Fibroblast of lung (primary cell): ENCODE measurements around the gene JAK1.

ENCODE experiments used
- EZH2 ChIP-seq: IDR thresholded peaks from 2 replicates; pipeline ENCODE4 v1.5.1; 2012; ENCODE audit warnings: low read length, control low read depth, mild to moderate bottlenecking; ENCODE audit errors: missing control alignments
- TF ChIP-seq, protein P1 (sequence below), 2 donors: IDR thresholded peaks in 1 of 2; conservative IDR thresholded peaks in 1 of 2; 1 replicate in 1 of 2; 2 replicates in 1 of 2; pipeline ENCODE4 v1.5.1; 2011 to 2012; ENCODE audit warnings: low read length in 2 of 2, control low read depth in 1 of 2, inconsistent platforms in 1 of 2, low read depth in 1 of 2, mild to moderate bottlenecking in 1 of 2

- TF ChIP-seq, protein P1, sequence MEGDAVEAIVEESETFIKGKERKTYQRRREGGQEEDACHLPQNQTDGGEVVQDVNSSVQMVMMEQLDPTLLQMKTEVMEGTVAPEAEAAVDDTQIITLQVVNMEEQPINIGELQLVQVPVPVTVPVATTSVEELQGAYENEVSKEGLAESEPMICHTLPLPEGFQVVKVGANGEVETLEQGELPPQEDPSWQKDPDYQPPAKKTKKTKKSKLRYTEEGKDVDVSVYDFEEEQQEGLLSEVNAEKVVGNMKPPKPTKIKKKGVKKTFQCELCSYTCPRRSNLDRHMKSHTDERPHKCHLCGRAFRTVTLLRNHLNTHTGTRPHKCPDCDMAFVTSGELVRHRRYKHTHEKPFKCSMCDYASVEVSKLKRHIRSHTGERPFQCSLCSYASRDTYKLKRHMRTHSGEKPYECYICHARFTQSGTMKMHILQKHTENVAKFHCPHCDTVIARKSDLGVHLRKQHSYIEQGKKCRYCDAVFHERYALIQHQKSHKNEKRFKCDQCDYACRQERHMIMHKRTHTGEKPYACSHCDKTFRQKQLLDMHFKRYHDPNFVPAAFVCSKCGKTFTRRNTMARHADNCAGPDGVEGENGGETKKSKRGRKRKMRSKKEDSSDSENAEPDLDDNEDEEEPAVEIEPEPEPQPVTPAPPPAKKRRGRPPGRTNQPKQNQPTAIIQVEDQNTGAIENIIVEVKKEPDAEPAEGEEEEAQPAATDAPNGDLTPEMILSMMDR (conservative IDR thresholded peaks at IDR 0.05 in 1 of 2, IDR thresholded peaks at IDR 0.05 in 1 of 2; ENCODE audit: low read depth in 1 of 2, low read length in 2 of 2) = no peak
- TF ChIP-seq EZH2 = no peak
Measured at GRCh38 chr1:65011983-65012382, 45.6 kb upstream of the JAK1 start.
